Fibroblast of lung (primary cell): ENCODE results near the gene BCAR3.

Source experiments
- EZH2 ChIP-seq: IDR thresholded peaks from 2 replicates; pipeline ENCODE4 v1.5.1; 2012; ENCODE audit warnings: low read length, control low read depth, mild to moderate bottlenecking; ENCODE audit errors: missing control alignments
- TF ChIP-seq, protein P1 (sequence below), 2 donors: IDR thresholded peaks in 1 of 2; conservative IDR thresholded peaks in 1 of 2; 1 replicate in 1 of 2; 2 replicates in 1 of 2; pipeline ENCODE4 v1.5.1; 2011 to 2012; ENCODE audit warnings: low read length in 2 of 2, control low read depth in 1 of 2, inconsistent platforms in 1 of 2, low read depth in 1 of 2, mild to moderate bottlenecking in 1 of 2

DNA sequence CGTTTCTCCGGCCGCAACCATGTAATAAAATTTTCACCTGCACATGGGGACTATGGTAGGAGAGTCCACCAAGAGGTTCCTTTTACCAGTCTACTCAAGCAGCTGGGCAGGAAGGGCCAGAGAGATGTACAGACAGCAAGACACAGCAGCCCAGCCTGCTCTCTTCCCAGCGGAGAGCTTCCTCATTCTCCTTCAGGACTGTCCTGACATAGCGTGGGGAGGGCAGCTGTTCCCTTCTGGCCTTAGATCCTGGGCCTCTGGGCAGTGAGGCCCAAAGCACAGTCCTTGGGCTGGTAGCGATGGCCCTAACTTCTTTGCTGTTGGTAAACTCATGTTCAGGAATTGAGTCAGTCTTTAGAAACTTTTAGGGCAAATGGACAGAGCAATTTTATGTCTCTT lies 89.1 kb downstream of the BCAR3 start:
- TF ChIP-seq, protein P1, sequence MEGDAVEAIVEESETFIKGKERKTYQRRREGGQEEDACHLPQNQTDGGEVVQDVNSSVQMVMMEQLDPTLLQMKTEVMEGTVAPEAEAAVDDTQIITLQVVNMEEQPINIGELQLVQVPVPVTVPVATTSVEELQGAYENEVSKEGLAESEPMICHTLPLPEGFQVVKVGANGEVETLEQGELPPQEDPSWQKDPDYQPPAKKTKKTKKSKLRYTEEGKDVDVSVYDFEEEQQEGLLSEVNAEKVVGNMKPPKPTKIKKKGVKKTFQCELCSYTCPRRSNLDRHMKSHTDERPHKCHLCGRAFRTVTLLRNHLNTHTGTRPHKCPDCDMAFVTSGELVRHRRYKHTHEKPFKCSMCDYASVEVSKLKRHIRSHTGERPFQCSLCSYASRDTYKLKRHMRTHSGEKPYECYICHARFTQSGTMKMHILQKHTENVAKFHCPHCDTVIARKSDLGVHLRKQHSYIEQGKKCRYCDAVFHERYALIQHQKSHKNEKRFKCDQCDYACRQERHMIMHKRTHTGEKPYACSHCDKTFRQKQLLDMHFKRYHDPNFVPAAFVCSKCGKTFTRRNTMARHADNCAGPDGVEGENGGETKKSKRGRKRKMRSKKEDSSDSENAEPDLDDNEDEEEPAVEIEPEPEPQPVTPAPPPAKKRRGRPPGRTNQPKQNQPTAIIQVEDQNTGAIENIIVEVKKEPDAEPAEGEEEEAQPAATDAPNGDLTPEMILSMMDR (conservative IDR thresholded peaks at IDR 0.05 in 1 of 2, IDR thresholded peaks at IDR 0.05 in 1 of 2; ENCODE audit: low read depth in 1 of 2, low read length in 2 of 2): no peak
- TF ChIP-seq EZH2: no peak
